HG03378 (cell line): Measurements from ENCODE around the gene CCDC150.
A peak's percentile ranks its signal among the peaks of the same experiment; 100 is the strongest.
"Not testable (repeated sequence)": the region's sequence is repeated elsewhere in the genome, so short reads cannot be mapped to it uniquely, and the experiment has no call there.

Source experiments
- ATAC-seq: cut with Tn5 transposase; IDR thresholded peaks from one replicate; pipeline ENCODE4 v1.9.1; 2021; ENCODE audit warnings: mild to moderate bottlenecking, moderate library complexity; ENCODE audit not compliant: unreplicated experiment

The CCDC150 gene

DNA sequence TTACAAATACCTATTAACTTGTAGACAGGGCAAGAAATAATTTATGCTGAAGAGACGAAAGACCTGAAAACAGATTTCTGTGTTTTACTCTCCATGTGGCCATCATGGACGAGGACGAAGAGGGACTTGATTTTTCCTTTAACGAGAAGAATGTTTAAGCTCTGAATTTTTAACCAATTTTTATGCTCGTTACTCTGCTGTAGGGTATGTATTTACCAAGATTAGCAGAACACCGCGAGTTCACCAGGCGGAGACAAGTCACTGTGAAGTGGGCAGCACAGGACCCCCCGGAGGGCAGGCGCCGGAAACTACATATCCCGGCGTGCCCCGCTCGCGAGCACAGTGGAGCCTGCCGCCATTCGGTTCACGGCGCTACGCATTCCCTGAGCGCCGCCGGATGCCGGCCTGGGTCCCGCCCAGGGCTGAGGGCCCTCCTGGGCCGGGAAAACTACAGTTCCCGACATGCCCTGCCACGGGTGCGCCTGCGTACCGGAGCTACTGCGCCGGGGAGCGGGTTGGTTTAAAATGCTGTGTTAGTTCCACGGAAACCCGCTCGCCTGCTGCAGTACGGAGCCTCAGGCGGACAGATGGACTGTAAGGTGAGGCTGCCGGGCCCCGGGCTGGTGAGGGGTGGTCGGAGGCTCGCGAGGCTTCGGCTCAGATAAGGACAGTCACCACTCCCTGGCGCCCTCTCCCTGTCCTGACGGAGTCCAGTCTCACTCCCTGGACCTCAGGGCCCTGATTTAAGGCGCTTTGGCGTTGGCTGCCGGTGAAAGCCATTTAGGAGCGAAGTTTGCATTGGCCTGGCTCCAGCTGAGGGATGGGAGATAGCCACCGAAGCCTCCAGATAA, at the start of gene CCDC150:
Gene CCDC150 (plus strand): TSS at position 536 of the 851 bp plus-strand sequence. CDS start 52 bp downstream, at position 588.
- peak; percentile 98 for ATAC-seq

DNA sequence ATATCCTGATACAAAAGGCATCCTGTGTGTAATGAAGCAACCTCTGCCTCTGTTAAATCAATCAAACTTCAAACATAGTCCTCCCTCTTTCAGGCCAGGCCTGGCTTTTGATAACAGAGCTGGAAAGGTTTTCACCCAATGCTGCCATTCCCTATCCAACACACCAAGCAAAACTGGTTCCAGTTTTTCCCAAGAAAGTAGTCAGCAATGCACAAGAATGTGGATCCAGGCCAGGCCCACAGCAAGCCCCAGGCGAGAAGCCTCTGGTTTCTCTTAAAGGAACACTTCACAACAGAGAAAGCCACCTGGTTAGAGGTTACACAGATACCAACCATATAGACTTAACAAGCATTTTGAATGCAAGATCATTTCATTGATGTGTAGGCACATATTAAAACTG, 49.2 kb upstream of the CCDC150 start:
- no peak for ATAC-seq

DNA sequence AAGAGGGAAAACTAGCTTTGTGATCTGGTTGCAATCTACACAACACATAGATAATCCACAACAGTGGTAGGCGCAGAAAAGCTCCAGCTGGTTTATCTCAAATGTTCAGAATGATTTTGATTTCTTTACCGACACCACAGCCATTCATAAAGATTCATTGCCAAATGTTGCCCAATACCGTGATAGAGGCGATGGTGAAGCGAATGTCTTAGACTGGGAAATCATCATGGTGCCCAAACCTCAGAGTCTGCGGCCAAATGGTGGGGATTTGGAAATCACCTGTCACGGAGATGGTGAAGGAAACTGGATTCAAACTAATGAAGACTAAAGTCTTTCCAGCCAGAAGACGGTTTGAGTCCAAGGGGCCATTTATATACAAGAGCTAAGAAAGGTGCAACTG, 48.5 kb upstream of the CCDC150 start:
- no peak for ATAC-seq

DNA sequence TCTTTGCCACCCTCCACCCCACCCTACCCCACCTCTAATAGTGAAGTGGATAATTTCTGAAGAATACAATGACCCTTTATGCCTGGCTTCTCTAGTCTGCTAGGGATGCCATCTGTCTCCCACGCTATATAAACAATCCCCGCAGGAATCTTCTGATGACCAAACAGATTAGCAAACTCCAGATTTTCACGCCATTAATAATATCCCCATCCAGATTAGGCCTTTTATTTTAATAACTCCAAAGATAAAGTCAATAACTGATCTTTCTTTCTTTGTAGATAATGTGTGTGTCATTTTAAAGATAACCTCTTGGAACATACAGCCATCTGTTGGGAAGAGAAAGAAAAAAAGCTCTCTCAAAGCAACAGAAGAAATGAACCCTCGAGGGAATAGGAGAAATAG, 47.9 kb upstream of the CCDC150 start:
- no peak for ATAC-seq

DNA sequence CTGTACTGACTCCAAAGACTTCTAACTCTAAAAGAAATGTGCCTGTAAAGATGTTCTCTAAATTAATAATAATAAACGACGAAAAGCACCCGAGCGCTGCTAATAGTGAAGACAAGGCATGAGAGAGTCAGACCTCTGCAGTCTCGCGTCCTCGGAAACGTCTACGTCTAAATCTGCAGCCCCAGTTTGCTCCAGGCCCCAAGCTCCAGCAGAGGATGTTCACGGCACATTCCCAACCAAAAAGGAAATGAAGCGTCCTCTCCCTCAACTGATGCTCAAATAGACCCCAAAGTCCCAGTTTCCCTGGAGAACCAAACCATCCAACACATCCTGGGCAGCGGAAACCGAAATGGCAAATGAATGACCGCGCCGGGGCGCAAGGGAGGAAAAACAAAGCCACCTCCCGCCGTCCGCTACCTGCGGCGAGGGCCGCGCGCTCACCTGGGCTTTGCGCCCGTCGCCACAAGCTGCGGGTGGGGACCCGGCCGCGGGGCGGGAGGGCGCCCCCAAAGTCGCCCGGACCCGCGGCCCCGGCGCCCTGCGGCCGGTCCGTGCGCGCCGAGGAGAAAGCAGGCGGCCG, 47.1 kb upstream of the CCDC150 start:
- no peak for ATAC-seq

DNA sequence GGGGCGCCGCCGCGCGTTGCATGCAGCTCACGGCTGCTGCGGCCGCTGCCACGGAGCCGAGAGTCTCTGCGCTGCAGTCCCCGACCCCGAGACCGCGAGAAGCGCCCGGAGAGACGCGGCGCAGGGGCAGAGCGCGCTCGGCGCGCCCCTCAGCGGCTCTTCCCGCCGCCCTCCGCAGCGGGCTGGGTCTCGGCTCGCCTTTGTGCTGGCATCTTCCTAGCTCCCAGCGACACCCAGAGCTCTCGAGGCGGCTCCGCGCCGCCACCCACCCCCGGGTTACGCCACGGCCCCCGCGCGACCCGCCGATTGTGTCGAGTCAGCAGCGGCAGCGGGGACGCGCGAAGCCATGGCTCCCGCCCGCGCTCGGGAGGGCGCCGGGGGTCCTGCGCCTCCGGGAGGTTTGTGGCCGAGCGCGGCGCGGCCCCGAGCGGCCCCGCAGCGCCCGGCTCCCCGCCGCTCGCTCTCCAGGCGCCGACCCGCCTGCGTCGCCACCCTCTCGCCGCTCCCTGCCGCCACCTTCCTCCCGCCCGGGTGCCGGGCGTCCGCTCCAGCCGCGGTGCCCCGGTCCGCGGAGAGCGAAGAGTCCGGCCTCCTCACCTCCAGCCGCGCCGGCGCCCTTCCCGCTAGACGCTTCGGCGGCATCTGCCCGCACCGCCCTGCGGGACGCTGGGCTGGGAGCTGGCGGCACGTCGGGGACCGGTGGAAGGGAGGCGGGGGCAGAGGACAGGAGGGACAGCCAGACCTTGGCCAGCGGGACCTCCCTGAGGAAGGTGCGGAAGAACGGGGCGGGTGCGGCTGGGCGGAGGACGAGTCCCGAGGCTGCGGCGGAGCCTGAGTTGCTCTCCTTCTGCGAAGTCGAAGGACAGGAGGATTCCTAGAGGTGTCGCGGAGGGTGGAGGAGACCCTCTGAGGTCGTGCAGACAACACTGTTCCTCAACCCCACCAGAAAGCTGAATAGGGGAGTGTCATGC, 46.3 kb upstream of the CCDC150 start, which contains the start of gene HECW2:
Gene HECW2 (minus strand): TSS at position 644 of the 971 bp plus-strand sequence.
- ATAC-seq = no peak

DNA sequence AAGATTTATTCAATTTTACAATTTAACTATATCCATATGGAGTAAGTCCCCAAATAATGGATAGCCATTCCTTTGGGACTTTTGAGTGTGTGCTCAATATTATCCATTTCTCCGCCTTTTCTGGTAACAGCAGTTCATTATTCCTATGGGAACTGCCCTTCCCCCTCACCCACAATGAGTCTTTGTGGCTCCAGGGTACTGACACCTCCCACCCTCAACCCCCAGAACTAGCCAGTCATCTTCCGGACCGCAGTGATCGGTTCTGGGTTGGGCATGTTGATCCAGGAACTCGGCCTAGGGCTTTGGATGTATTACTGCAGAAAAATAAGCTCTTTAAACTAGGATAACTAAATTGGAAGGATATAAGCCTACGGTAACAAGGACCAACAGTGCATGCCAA, 45.4 kb upstream of the CCDC150 start:
- ATAC-seq = no peak

DNA sequence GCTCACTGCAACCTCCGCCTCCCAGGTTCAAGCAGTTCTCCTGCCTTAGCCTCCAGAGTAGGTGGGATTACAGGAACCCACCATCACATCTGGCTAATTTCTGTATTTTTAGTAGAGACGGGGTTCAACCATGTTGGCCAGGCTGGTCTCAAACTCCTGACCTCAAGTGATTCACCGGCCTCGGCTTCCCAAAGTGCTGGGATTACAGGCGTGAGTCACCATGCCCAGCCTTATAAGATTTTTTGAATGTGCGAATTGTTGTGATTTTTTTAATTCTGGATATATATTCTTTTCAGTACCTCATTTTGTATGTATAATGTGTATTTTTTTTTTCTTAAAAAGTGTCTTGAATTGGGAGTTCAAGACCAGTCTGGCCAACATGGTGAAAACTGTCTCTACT, 42.0 kb upstream of the CCDC150 start:
- no peak for ATAC-seq

DNA sequence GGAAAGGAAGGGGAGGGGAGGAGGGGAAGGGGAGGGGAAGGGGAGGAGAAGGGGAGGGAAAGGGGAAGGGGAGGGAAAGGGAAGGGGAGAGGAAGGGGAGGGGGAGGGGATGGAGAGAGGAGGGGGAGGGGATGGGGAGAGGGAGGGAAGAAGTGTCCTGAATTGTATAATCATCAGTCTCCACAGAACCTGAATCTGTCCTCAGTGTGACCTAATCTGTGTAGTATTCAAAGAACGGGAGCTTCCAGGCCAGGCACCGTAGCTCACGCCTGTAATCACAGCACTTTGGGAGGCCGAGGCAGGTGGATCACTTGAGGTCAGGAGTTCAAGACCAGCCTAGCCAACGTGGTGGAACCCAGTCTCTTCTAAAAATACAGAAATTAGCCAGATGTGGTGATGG, 41.1 kb upstream of the CCDC150 start:
- no peak for ATAC-seq

DNA sequence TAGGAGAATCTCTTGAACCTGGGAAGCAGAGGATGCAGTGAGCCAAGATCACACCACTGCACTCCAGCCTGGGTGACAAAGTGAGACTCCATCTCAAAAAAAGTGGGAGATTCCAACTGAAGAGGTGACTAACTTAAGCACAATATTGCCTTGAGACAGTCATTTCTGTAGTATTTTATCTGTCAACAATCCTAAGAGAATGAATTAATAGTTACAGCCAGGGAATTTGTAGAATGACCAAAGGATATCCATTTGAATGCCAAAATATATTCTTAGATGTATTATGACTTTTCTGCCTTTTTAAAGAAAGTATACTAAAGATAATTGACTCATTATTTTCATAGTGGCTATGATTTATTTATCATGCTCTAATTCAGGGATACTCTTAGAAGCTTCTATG, 40.7 kb upstream of the CCDC150 start:
- ATAC-seq = no peak

DNA sequence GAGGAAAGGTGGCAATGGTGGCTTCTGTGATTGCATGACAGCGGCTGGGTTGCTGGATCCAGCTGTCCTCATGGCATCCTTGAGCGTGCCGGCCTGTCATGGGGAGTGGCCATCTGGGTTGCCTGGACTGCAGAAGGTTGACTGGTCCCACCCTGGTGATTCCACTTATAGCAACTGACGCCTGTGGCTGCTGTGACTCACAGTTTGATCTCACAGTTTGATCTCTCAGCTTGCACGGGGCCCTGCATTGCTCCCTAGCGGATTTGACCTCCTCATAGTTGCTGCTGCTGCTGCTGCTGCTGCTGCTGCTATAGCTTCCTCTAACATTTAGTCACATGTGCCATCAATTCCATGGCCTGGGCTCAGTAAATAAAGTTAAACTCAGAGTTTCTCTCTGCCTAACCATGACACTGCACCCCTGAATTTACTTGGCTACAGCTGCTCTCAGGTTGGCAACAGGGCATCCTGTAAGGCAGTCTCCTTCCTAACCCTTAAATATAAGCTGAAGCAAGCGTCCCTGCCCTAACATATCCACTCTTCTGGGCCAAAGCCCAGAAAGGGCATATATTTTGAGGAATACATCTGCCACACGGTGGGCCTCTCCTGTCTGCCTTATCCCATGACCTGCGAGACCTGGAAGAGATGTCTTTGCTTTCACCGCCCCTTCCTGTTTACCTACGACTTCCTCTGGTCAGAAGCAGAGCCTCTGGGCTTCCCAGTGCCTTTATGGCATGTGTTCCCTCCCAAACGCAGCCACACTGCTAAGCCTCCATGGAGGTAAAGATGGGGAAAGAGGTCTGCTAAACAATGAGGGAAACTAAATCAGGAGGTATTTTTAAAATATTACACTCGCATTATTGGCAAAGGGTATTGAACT, 37.8 kb upstream of the CCDC150 start:
- no peak for ATAC-seq

DNA sequence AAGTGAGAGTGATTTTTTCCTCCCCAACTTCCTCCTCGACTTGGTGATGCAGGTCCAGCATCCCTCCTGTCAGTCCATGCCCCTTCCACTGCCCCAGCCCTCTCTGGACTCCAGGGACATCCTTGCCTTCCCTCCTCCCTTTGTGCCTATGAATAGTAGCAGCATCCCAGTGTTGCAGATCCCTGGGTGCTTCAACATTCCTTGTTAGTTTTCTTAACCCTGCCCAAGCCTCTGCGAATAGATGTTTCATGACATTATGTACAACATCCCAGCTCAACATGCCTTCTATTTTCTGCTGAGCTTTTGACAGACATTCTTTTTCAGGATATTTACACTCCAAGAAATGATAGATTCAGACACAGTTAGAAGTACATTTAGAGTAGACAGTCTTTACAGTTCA, 35.3 kb upstream of the CCDC150 start:
- no peak for ATAC-seq

DNA sequence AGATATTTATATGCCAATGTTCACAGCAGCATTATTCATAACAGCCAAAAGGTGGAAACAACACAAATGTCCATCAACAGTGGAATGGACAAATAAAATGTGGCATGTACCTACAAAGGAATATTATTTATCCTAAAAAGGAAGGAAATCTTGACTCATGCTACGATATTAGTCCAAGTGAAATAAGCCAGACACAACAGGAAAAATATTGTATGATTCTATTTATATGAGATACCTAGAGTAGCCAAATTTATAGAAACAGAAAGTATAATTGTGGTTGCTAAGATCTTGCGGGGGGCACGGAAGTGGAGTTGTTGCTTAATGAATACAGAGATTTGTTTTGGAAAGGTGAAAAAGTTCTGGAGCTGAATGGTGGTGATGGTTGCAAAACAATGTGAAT, 33.0 kb upstream of the CCDC150 start:
- ATAC-seq = no peak

DNA sequence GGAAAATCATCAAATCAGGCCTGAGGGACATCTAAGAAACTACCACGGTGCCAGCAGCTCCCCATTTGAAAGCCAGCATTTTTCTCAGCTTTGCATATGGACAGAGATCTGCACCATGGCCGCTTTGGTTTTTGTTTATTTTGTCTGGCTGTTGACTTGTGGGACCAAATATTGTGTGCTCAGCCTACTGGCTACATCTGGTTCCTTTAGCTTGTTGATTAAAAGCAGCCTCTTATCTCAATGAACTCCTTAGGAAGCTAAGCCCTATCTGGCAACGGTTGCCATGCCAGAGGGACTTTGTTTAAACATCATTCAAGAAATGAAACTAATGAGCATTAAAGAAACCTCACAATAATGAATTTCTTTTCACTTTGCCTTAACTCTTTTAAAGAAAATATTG, 32.4 kb upstream of the CCDC150 start:
- ATAC-seq = no peak

DNA sequence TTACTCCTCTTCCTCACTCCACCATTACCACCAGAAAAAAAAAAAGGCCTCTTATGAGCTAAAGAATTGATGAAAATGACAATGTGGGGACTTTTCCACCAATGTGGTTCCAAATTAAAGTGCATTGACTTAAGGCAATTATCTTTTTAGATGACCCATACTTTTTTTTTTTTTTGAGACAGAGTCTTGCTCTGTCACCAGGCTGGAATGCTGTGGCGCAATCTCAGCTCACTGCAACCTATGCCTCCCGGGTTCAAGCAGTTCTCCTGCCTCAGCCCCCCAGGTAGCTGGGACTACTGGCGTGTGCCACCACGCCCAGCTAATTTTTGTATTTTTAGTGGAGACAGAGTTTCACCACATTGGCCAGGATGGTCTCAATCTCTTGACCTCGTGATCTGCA, 31.6 kb upstream of the CCDC150 start:
- ATAC-seq = not testable (repeated sequence)

DNA sequence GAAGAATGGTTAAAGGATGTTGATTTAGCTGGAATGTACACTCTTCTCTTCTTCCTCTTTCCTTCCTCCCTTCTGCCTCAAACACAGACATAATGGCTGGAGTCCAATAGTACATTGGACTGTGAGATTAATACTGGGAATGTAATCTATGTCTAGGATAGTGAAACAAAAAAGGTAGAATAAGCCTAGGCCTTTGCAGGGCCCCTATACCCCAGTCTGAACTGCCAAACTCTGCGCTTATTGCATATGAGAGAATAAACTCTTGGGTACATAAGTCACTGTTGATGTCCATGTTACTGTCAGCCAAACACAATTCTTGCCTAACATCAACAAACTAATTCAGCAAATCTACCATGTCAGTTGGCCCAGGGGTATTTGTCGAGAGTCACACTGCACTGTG, 29.7 kb upstream of the CCDC150 start:
- ATAC-seq = no peak

DNA sequence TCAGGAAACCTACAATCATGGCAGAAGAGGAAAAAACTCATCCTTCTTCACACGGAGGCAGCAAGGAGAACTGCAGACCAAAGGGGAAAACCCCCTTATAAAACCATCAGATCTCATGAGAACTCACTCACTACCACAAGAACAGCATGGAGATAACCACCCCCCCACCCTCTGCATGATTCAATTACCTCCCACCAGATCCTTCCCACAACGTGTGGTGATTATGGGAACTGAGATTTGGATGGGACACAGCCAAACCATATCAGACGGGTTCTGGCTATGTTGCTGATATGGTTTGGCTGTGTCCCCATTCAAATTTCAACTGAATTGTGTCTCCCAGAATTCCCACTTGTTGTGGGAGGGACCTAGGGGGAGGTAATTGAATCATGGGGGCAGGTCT, 28.7 kb upstream of the CCDC150 start:
- ATAC-seq = no peak

DNA sequence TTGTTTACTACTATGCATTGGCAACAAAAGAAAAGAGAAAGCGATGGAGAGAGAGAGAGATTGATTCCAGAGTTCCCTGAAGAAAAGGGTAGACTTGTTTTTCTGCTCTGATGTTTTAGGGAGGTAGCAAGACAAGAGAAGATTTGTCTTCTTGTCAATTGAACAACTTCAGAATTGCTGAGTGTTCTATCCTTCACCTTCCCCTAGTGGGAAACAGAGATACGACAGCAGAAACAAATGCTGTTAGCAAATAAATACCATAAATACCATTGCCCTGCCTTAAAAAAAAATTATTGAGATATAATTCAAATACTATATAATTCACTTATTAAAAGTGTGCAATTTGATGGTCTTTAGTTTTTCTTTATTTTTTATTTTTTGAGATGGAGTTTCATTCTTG, 26.2 kb upstream of the CCDC150 start:
- no peak for ATAC-seq

DNA sequence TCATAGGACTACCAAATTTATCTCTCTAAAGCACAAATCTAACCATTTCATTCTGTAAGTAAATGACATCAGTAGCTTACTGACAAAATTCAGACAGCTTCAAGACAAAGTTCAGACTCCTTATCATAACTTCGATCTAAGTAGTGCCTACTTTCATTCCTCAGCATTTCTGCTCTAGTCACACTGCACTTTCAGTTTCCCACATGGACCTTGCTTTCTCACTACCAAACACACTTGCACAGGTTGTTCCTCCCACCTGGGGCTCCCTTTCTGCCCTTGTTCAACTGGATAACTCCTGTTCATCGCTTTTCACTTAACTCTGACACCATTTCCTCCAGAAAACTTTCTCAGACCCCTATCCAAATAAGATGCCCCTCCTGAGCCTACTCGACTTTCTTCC, 22.1 kb upstream of the CCDC150 start:
- ATAC-seq = no peak

DNA sequence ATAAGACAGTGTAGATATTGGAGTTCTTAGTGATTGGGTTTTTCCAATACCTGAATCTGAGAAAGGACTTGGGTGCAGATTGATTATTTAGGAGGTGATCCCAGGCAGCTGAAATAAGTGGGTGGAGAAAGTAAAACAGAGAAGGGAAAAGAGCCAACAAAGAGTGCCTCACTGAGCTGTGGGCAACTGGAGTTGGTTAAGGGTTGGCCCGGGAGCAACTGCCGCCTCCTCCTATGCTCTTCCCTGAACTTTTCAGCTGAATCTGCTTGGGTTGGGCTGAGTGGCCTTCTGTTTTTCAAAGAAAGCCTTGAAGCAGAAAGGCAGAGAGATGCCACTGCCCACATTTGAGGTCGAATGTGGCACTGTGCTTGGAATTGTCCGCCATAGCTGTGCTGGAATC, 20.9 kb upstream of the CCDC150 start:
- no peak for ATAC-seq
